ENCODE results near the gene ABCA8.
"Not testable (repeated sequence)": the region's sequence is repeated elsewhere in the genome, so short reads cannot be mapped to it uniquely, and the experiment has no call there.

ABCA8 gene

DNA sequence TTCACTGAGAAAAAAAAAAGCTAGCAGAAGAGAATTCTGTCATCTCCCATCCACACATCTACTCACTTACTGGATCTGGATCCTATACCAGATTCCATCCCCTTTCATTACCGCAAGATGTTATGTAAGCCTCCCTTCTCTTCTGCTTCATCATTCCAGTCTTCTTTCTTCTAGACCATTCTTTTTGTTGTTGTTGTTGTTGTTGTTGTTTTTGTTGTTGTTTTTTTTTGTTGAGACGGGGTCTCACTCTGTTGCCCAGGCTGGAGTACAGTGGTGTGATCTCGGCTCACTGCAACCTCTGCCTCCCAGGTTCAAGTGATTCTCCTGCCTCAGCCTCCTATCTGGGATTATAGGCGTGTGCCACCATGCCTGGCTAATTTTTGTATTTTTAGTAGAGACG, 131.0 kb downstream of the ABCA8 start:
- DNase-seq (ENCODE audit: low spot score), result not testable (repeated sequence)

DNA sequence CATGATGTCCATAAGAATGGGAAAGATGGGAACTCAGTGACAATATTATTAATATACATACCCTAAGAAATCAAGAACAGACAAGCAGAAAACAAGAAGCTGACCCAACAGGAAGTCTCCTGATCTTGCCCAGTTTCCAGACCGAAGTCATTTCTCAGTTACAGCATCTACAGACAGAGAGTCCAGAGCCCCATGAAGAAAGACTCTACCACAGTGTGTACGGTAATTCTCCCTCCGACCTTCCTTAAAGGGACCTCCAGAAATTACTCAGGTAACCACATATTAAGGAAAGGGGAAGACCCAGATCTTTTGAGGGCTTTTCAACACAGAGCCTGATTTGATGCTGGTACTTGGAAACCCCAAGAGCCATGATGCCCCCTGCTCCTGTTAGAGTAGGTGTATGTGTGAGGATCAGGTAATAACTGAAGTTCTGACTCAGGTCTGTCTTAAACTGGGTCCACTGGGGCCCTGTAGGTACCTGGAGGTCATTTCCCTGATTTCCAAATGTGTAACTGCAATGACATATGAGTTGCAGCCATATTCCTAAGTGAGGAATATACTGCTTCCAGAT, 132.4 kb downstream of the ABCA8 start:
- no peak for DNase-seq (ENCODE audit: low spot score)

DNA sequence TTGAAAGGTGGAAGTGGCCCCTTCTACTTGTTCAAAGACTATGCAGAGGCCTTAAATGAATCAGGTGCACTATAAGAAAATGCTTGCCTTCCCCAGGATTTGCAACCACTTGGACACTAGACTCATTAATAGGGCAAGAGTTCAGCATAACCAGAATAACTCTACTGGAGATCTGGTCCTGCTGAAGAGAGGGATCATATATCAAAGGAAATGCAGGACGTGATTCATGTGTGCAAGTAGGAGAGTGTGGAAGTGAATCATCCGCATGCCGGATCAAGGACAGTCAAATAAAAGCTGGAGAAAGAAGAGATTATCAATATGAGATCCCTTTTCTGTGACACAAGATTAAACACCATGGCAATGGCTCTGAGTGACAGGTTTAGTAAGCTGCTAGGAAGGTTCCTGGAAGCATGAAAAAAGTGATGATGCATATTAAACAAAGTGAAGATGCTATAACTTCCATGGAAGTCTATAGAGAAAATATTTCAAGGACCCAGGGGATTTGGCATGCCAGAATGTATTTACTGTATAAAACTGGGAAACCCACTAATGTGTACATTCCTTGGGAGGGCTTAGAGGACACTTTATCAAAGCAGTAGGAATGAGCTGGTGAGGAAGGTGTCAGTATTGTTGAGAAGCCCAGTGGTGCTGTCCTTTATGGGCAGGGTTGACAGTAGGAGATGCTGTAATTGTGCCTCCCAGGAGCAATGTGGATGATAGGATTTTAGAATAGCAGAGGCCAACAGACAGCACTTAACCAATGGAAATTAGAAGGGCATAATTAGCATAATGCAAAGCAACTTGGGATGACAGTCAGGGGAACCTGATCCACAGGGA, 133.1 kb downstream of the ABCA8 start:
- no peak for DNase-seq (ENCODE audit: low spot score)

DNA sequence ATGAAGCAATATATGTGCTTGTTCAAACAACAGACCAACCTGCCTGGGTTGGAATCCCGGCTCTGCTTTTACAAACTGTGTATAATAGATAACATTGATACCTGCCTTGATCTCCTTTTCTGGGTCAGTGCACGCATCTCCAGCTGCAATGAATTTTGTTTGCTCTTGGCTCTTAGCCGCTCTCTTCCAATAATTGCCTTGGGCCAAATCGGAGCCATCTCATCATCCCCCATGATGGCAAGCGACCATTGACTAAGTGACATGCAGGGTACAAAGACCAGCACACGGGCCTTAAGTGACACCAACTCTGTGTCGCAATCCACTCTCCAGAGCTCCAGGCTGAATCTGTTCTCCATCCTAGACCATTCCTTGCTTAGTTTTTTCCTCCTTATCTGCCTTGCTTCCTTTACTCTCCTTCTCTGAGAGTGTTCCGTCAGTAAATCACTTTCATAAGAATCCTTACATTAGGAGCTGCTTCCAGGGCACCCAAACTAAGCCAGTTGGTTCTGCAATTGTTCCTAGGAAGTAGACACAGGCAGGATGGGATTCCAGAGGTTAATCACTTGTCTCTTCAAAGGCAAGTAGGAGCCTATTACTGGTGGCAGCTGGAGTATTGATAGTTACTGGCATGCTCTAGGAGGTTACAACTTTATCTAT, 134.2 kb downstream of the ABCA8 start:
- no peak for DNase-seq (ENCODE audit: low spot score)

DNA sequence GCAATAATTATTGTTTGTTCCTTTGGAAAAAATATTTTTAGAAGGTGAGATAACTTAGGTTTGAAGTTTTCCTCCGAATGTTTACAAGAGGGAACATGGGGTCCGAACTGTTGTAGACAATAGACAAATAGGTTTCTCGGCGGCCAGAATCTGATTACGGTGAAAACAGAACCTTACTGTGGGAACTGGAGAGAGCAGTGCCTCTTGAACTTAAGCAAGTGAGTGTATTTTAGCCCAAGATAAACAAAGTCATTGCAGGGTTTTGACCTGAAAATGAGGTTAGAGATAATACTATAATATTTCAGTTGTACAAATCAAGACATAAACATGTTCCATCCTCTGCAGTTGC, 134.7 kb downstream of the ABCA8 start:
- no peak for DNase-seq (ENCODE audit: low spot score)

DNA sequence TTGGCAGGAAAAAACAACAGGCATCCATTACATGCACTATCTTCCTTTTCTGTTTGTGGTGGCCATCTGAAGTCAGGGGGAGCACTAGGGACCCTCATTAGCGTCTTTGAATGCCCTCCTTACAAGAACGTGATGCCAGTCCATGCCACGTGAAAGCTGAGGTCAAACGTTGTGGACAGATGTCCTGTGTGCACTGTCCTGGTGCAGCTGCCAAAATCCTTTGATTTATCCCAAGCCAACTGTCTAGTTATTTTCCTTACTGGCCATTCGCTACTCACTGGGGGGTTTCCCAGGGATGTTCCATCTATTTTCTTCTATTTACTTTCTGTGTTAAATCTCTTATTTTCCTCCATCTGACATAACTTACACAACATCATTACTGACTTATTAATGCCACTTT, 135.7 kb downstream of the ABCA8 start:
- no peak for DNase-seq (ENCODE audit: low spot score)

All from hematopoietic multipotent progenitor cell treated with erythropoietin and hydrocortisone succinate and interleukin-3 and kit ligand, for 15 days (in vitro differentiated cells).